ENCODE results near the gene RFX1. TPM values are rescaled to one million over a fixed set of nuclear protein-coding genes. Genes with fewer than 3 reads are reported as not detected.

RFX1 gene
- 2.2 and 3.0 TPM in 2 replicates for polyA plus RNA-seq
- 5.0 and 5.4 TPM in 2 replicates for polyA minus RNA-seq

GRCh38 chr19:14006085-14006765 lies at the start of gene RFX1:
Gene RFX1, minus strand, starts transcription at chr19:14006320. Its CDS starts 12,477 bp downstream, at chr19:13993843.
- H3K4me3 ChIP-seq (ENCODE audit: low read length), result peak within 1 kb of the TSS; percentile 74
- H3K27me3 ChIP-seq (ENCODE audit: insufficient read depth, low read depth, low read length), result no peaks in the 10 kb centered on the region
- peak within 1 kb of the TSS; percentile 98 for H3K27ac ChIP-seq (ENCODE audit: low read length)
- H3K9ac ChIP-seq (ENCODE audit: low read length), result peak within 1 kb of the TSS; percentile 95
- H3K9me2 ChIP-seq (ENCODE audit: insufficient read depth, low read length), result no peaks in the 10 kb centered on the region
- H3K79me2 ChIP-seq (replicated peaks; ENCODE audit: insufficient read depth, low read length), result peaks cover 12% of the 10 kb centered on the region
- TF ChIP-seq MXI1 (conservative IDR thresholded peaks at IDR 0.05; ENCODE audit: poor library complexity, severe bottlenecking) (peak; percentile 92), EP300 (conservative IDR thresholded peaks at IDR 0.05; ENCODE audit: poor library complexity, severe bottlenecking) (peak; percentile 69), REST (IDR thresholded peaks at IDR 0.05; ENCODE audit: borderline replicate concordance) (no peak), SMC3 (conservative IDR thresholded peaks at IDR 0.05; ENCODE audit: poor library complexity) (no peak), POLR2AphosphoS5 (IDR thresholded peaks at IDR 0.05) (peak; percentile 34), TAF1 (IDR thresholded peaks at IDR 0.05; ENCODE audit: low read depth) (no peak), RAD21 (conservative IDR thresholded peaks at IDR 0.05) (no peak), CTCF (IDR thresholded peaks at IDR 0.05; ENCODE audit: poor library complexity, severe bottlenecking) (peak; percentile 59), EZH2 (IDR thresholded peaks at IDR 0.05; ENCODE audit: borderline replicate concordance, insufficient read depth, low read length, poor library complexity, severe bottlenecking) (no peak)
- no peaks in the 10 kb centered on the region for H3K9me3 ChIP-seq (ENCODE audit: low read length)
- no peaks in the 10 kb centered on the region for H3F3A ChIP-seq (ENCODE audit: insufficient read depth, low read length, poor library complexity, severe bottlenecking)
- no peaks in the 10 kb centered on the region for H4K20me1 ChIP-seq (ENCODE audit: insufficient read depth)
- H2AFZ ChIP-seq (ENCODE audit: low read depth, low read length), result peak within 1 kb of the TSS; percentile 96
- H3K4me2 ChIP-seq (ENCODE audit: low read length), result no peak within 1 kb of the TSS
- no peaks in the 10 kb centered on the region for H3K36me3 ChIP-seq (ENCODE audit: insufficient read depth, low read length)

- Histone ChIP-seq H3K9me3 (ENCODE audit: low read length) (no peaks in the 10 kb centered on the region), H2AFZ (ENCODE audit: low read depth, low read length) (no peak overlapping the region), H3F3A (ENCODE audit: insufficient read depth, low read length, poor library complexity, severe bottlenecking) (no peaks in the 10 kb centered on the region), H3K36me3 (ENCODE audit: insufficient read depth, low read length) (no peaks in the 10 kb centered on the region), H3K9ac (ENCODE audit: low read length) (no peak overlapping the region), H3K9me2 (ENCODE audit: insufficient read depth, low read length) (no peaks in the 10 kb centered on the region), H3K27me3 (ENCODE audit: insufficient read depth, low read depth, low read length) (peaks cover 18% of the 10 kb centered on the region), H3K4me3 (ENCODE audit: low read length) (no peak overlapping the region), H4K20me1 (ENCODE audit: insufficient read depth) (no peaks in the 10 kb centered on the region), H3K27ac (ENCODE audit: low read length) (no peak overlapping the region), H3K4me2 (ENCODE audit: low read length) (no peak overlapping the region), H3K79me2 (replicated peaks; ENCODE audit: insufficient read depth, low read length) (no peaks in the 10 kb centered on the region)
- no peak for TF ChIP-seq RAD21 (conservative IDR thresholded peaks at IDR 0.05)
- no peak for TF ChIP-seq CTCF (IDR thresholded peaks at IDR 0.05; ENCODE audit: poor library complexity, severe bottlenecking)
- TF ChIP-seq REST (IDR thresholded peaks at IDR 0.05; ENCODE audit: borderline replicate concordance), result no peak
- no peak for TF ChIP-seq SMC3 (conservative IDR thresholded peaks at IDR 0.05; ENCODE audit: poor library complexity)
- no peak for TF ChIP-seq EP300 (conservative IDR thresholded peaks at IDR 0.05; ENCODE audit: poor library complexity, severe bottlenecking)
- TF ChIP-seq EZH2 (IDR thresholded peaks at IDR 0.05; ENCODE audit: borderline replicate concordance, insufficient read depth, low read length, poor library complexity, severe bottlenecking), result no peak
- TF ChIP-seq POLR2AphosphoS5 (IDR thresholded peaks at IDR 0.05), result no peak
- no peak for TF ChIP-seq MXI1 (conservative IDR thresholded peaks at IDR 0.05; ENCODE audit: poor library complexity, severe bottlenecking)
- no peak for TF ChIP-seq TAF1 (IDR thresholded peaks at IDR 0.05; ENCODE audit: low read depth)
Observed at GRCh38 chr19:14055396-14055795, 49.3 kb upstream of the RFX1 start.

Data from neural cell (in vitro differentiated cells).